ENCODE data around the gene CCNJL.

DNA sequence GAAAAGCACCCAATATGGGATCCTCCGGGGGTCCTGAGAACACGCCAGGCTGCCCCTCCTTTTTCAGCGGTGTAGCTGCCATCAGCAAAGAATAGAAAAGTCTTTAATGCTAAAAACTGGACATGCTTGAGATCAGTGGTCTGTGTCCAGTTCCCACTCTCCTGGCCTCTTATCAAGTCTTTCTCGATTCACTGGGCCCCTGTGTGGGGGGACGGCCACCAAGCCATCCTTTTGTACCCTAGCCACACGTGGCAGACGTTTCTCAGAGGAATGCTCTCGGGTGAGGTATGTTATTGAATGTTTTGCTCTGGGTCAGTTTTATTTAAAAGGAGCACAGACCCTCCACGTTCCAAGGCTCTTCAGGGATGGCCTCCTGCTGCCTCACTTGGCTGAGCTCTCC is 59.4 kb downstream of the CCNJL start:
- TF ChIP-seq, protein P1, sequence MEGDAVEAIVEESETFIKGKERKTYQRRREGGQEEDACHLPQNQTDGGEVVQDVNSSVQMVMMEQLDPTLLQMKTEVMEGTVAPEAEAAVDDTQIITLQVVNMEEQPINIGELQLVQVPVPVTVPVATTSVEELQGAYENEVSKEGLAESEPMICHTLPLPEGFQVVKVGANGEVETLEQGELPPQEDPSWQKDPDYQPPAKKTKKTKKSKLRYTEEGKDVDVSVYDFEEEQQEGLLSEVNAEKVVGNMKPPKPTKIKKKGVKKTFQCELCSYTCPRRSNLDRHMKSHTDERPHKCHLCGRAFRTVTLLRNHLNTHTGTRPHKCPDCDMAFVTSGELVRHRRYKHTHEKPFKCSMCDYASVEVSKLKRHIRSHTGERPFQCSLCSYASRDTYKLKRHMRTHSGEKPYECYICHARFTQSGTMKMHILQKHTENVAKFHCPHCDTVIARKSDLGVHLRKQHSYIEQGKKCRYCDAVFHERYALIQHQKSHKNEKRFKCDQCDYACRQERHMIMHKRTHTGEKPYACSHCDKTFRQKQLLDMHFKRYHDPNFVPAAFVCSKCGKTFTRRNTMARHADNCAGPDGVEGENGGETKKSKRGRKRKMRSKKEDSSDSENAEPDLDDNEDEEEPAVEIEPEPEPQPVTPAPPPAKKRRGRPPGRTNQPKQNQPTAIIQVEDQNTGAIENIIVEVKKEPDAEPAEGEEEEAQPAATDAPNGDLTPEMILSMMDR (conservative IDR thresholded peaks at IDR 0.05; ENCODE audit: low read depth, low read length): no peak
- no peak for TF ChIP-seq EZH2 (IDR thresholded peaks at IDR 0.05; ENCODE audit: borderline replicate concordance, low read depth, low read length, poor library complexity, severe bottlenecking)
